ENCODE measurements around the gene GSE1.

The GSE1 gene

GRCh38 chr16:85607321-85607765 is 5.8 kb upstream of the GSE1 start:
- DNase-seq, result no peak

- no peak for DNase-seq
These were observed 5.2 kb upstream of the GSE1 start for GRCh38 chr16:85607796-85608514.

GRCh38 chr16:85608515-85608885 is 4.6 kb upstream of the GSE1 start:
- no peak for DNase-seq

- no peak for DNase-seq
These were observed 4.2 kb upstream of the GSE1 start for GRCh38 chr16:85608887-85609286.

- no peak for DNase-seq
These were observed 3.6 kb upstream of the GSE1 start for GRCh38 chr16:85609539-85609938.

GRCh38 chr16:85610059-85610445 is 3.1 kb upstream of the GSE1 start:
- no peak for DNase-seq

- peak; percentile 87 for DNase-seq
These were observed 2.5 kb upstream of the GSE1 start for GRCh38 chr16:85610446-85611193.

- DNase-seq, result no peak
These were observed 2.0 kb upstream of the GSE1 start for GRCh38 chr16:85611194-85611443.

- peak; percentile 43 for DNase-seq
These were observed 1.5 kb upstream of the GSE1 start for GRCh38 chr16:85611444-85612190.

- peak; percentile 25 for DNase-seq
These were observed 826 bp upstream of the GSE1 start for GRCh38 chr16:85612191-85612800.

GRCh38 chr16:85613604-85614337 is 649 bp downstream of the GSE1 start:
- peak; percentile 18 for DNase-seq

- peak; percentile 13 for DNase-seq
These were observed 1.4 kb downstream of the GSE1 start for GRCh38 chr16:85614338-85615013.

- DNase-seq, result peak; percentile 18
These were observed 2.1 kb downstream of the GSE1 start for GRCh38 chr16:85615014-85615851.

- DNase-seq, result peak; percentile 81
These were observed 2.9 kb downstream of the GSE1 start for GRCh38 chr16:85615852-85616606.

- DNase-seq, result no peak
These were observed 3.6 kb downstream of the GSE1 start for GRCh38 chr16:85616607-85617321.

- no peak for DNase-seq
These were observed 4.8 kb downstream of the GSE1 start for GRCh38 chr16:85617948-85618347.

- DNase-seq, result no peak
These were observed 5.4 kb downstream of the GSE1 start for GRCh38 chr16:85618521-85618920.

- no peak for DNase-seq
These were observed 6.2 kb downstream of the GSE1 start for GRCh38 chr16:85619101-85619891.

GRCh38 chr16:85620374-85620773 is 7.3 kb downstream of the GSE1 start:
- DNase-seq, result no peak
